ENCODE data around the gene ANGPTL5. TPM values are rescaled to one million over a fixed set of nuclear protein-coding genes. Genes with fewer than 3 reads are reported as not detected.
"Not testable (repeated sequence)": the region's sequence is repeated elsewhere in the genome, so short reads cannot be mapped to it uniquely, and the experiment has no call there.

The ANGPTL5 gene
- total RNA-seq, 2 donors from 2014 or later = not detected

DNA sequence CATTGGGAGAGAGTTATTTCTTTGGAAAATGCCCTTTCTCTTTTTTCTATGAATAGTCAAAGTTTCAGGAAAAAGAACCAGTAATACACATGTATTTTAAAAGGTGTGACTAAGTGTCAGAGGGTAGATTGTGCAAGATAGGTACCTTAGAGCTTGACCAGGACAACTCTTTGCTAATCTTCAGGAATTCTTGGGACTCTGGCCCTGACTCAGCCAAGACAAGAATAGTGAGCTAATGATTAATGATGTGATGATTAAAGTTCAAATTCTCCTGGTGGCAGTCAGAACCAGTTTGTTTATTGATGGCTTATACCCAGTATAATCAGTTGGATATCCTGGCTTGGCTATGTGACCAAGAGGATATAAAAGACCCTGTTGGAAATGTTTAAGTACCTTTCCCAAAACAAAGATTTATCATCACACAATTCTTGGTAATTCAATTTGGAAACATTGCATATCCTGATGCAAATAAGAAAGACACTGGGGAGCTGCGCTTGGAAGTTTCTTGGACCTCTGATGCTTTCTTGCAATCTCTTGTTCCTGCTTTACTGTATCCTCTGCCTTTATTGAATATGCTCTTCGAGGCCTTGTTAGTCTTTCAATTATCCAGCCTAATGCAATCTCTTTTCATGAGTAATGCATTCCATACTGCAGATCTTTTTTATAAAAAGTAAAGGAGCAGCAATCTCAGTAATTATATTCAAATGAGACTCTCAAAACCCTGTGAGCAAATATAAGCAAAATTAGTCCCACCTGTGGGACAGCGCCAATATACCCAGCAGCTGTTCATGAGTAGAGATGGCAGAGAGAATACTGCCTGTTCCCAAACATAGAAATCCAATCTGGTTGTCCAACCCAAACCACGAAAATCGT is 49.5 kb downstream of the ANGPTL5 start:
- ATAC-seq (replicated peaks) = no peak
- Mint-ChIP-seq H3K36me3 (ENCODE audit: low read depth) (no peaks in the 10 kb centered on the region), H3K4me3 (no peak overlapping the region), H3K27ac (no peak overlapping the region), H3K9me3 (no peaks in the 10 kb centered on the region), H3K27me3 (peaks cover 20% of the 10 kb centered on the region), H3K4me1 (no peaks in the 10 kb centered on the region)

DNA sequence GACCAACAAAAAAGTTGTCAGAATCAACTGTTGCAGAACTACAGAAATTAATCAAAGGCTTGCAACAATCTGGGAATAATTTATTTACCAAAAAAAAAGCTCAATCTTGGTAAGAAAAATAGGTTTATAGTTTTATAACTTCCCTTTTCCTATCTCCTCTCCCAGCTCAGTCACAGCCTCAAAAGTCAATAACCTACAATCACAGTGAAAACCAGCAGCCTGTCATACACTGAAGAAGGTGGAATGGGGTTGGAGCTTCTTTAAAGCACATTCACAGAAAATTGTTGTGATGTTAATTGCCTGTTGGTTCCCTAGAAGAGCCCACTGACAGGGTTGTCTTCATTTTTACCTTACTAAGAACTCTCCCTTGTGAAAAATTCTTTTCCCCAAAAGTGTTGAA is 52.2 kb downstream of the ANGPTL5 start:
- H3K4me3 Mint-ChIP-seq = no peak overlapping the region
- H3K9me3 Mint-ChIP-seq = no peaks in the 10 kb centered on the region
- H3K27ac Mint-ChIP-seq = no peak overlapping the region
- no peak for ATAC-seq (replicated peaks)
- H3K36me3 Mint-ChIP-seq (ENCODE audit: low read depth) = no peaks in the 10 kb centered on the region
- no peaks in the 10 kb centered on the region for H3K4me1 Mint-ChIP-seq
- H3K27me3 Mint-ChIP-seq = peaks cover 13% of the 10 kb centered on the region

DNA sequence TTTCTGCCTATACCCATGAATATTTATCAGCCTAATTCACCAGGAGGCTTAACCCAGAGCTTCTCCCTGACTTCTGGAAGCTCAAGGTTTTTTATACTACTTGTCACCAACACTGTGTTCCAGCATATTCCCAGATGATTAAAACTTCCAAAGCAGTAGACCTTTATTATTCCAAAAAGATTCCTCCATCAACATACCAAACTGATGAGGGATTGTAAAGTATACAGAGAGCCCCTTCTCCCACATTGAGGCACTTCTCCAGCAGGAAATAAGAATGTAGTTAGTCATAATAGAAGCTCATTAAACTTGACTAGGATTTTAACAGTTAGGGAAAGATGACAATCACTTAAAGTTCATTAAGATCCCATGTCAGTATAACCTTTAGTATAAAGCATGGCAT is 53.0 kb downstream of the ANGPTL5 start:
- no peak for ATAC-seq (replicated peaks)
- no peaks in the 10 kb centered on the region for H3K9me3 Mint-ChIP-seq
- H3K4me1 Mint-ChIP-seq = no peaks in the 10 kb centered on the region
- no peaks in the 10 kb centered on the region for H3K36me3 Mint-ChIP-seq (ENCODE audit: low read depth)
- peaks cover 9% of the 10 kb centered on the region for H3K27me3 Mint-ChIP-seq
- no peak overlapping the region for H3K27ac Mint-ChIP-seq
- H3K4me3 Mint-ChIP-seq = no peak overlapping the region

DNA sequence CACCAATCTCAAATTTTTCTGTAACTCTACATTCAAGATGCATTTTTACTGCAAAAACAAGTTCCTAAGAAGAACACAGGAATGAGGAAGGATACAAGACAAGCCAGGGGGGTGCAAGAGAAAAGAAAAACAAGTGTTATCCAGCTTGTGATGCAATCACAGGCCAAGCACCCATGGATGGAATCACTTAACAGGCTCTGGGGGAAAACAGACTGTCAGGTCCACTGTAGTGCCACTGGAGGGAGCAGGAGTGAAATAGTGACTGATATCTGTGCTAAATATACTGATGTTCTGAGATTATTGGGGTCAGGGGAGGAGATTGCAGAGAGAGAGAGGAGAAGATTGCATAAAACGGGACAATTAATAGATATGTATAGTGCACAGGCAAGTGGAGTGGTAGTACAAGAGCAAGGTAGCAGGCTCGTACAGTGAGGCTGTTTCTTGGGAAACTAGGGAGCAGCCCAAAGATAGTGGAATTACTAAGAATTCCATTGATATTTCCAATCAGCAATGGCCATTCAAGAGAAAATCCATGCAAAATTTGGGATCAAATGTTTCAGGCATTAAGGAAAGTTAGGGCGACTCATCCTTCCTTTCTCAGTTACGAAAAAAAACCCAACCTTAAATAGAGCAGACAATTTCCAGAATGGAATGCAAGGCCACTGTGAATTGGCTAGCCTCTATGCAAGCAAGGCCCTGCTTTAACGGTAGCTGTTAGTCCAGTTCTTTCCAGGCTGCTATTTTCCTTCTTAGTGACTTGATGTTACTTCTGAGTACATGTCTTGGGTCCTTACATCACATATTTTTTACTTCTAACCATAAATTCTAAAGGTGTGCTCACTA is 53.7 kb downstream of the ANGPTL5 start:
- Mint-ChIP-seq H3K36me3 (ENCODE audit: low read depth) (no peaks in the 10 kb centered on the region), H3K27me3 (peaks cover 8% of the 10 kb centered on the region), H3K4me1 (no peaks in the 10 kb centered on the region), H3K9me3 (no peaks in the 10 kb centered on the region), H3K27ac (no peak overlapping the region), H3K4me3 (no peak overlapping the region)
- no peak for ATAC-seq (replicated peaks)

DNA sequence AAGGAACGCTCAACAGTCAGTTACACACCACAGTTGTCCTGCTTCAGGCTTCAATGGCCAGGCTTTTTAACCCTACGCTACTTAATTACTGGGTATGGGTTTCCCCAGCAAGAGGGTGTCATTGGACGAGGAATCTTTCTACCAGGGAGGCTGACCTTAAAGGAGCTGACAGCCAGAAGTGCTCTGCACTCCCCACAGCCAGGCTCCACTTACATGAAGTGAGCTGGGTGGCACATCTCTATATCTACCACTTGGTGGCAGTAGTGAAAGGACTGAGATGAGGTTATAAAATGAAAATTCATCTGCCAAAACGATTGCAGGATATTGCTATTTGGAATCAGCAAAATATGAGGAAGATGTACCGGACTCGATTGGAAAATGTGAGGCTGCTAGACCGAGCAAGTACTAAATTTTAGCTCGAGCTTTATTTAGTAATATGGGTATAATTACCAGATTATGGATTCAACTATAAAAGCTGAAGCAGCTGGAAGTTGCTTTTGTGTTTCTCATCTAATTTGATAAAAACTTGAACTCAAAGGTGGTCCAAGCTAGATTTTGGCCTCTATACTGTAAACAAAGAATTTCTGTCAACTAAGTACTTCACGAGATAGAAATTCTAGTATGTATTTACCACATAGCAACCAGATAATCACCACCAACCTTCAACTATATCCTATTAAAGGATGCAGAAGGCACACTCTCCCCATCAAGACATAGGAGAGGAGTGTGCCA is 55.5 kb downstream of the ANGPTL5 start:
- H3K9me3 Mint-ChIP-seq = no peaks in the 10 kb centered on the region
- peaks cover 8% of the 10 kb centered on the region for H3K27me3 Mint-ChIP-seq
- no peak overlapping the region for H3K4me3 Mint-ChIP-seq
- no peaks in the 10 kb centered on the region for H3K36me3 Mint-ChIP-seq (ENCODE audit: low read depth)
- H3K27ac Mint-ChIP-seq = no peak overlapping the region
- no peaks in the 10 kb centered on the region for H3K4me1 Mint-ChIP-seq
- peak; percentile 60 for ATAC-seq (replicated peaks)

DNA sequence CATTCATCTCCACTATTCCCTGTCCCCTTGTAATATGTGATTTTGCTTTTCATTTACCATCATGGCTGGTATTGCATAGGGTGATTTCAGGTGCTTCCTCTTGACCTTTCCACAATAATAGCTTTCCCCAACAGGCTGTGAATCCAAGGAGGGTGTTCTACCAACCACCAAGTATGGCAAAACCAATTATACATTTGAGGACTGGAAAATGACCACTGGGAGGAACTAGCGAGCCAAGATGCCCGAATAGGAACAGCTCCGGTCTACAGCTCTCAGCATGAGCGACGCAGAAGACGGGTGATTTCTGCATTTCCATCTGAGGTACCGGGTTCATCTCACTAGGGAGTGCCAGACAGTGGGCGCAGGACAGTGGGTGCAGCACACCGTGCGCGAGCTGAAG is 64.1 kb downstream of the ANGPTL5 start:
- not testable (repeated sequence) for H3K9me3 Mint-ChIP-seq; ATAC-seq (replicated peaks); H3K4me1 Mint-ChIP-seq; H3K27ac Mint-ChIP-seq; H3K36me3 Mint-ChIP-seq (ENCODE audit: low read depth); H3K4me3 Mint-ChIP-seq
- H3K27me3 Mint-ChIP-seq = peaks cover 13% of the 10 kb centered on the region

DNA sequence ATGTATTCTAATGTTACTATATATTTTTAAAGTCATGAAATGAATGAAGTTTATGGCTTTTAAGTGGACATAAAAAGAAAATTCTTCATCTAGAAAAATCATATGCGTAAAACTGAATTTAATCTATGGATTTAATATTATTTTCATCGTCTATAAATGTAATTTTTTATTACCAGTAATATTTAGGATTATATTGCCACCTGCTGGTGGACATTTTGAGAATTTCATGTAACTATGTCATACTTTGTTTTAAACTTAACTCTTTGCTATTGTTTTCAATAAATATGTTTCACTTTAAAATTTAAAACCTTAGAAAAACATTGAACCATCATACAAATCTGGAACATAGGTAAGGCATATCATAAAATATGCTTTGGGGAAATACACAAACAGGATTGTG is 68.1 kb downstream of the ANGPTL5 start:
- H3K4me1 Mint-ChIP-seq = no peaks in the 10 kb centered on the region
- no peak overlapping the region for H3K27ac Mint-ChIP-seq

DNA sequence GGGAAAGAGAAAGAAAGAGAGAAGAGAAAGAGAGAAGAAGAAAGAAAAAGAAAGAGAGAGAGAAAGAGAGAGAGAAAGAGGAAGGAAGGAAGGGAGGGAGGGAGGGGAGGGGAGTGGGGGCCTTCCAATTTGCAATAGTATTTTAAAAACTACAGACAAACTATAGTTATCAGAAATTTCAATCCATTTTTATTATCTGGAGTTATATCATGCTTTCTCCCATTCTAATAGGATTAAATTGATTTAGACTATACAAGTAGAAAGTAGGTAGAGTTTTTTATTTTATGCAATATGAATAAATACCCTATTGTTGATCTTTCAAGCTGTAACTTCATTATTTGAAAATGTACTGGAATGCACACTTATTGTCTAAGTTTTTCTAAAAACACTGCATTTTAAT is 71.7 kb downstream of the ANGPTL5 start:
- ATAC-seq (replicated peaks) = no peak
- Mint-ChIP-seq H3K27ac (no peak overlapping the region), H3K9me3 (no peaks in the 10 kb centered on the region), H3K4me3 (no peak overlapping the region), H3K4me1 (no peaks in the 10 kb centered on the region), H3K36me3 (ENCODE audit: low read depth) (no peaks in the 10 kb centered on the region), H3K27me3 (no peaks in the 10 kb centered on the region)

More for the DNA sequence above, 68.1 kb downstream of the ANGPTL5 start:
- Mint-ChIP-seq H3K27me3 (peaks cover 8% of the 10 kb centered on the region), H3K36me3 (ENCODE audit: low read depth) (no peaks in the 10 kb centered on the region), H3K9me3 (no peaks in the 10 kb centered on the region), H3K4me3 (no peak overlapping the region)
- ATAC-seq (replicated peaks) = no peak

DNA sequence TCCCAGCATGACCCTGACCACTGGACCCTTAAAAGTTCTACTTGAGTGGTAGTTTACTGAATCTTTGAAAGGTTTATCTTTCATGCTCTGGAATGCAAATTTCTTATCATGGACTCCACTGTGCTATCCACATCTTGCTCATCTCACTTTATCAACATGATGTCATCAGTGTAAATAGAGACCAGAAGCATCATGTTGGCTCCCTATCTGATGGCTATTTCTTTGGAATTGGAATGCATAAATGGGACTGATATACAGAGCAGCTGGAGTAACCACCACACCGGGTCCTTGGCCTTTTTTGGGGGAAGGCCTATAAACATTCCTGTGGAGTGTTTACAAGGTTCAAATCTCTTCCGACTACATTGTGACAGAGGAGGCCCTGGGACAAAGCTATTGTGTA is 75.6 kb downstream of the ANGPTL5 start:
- Mint-ChIP-seq H3K36me3 (ENCODE audit: low read depth) (no peaks in the 10 kb centered on the region), H3K27ac (no peak overlapping the region)
- no peak for ATAC-seq (replicated peaks)

More for the DNA sequence above, 75.6 kb downstream of the ANGPTL5 start:
- peaks cover 3% of the 10 kb centered on the region for H3K27me3 Mint-ChIP-seq
- no peaks in the 10 kb centered on the region for H3K9me3 Mint-ChIP-seq
- H3K4me1 Mint-ChIP-seq = no peaks in the 10 kb centered on the region
- H3K4me3 Mint-ChIP-seq = no peak overlapping the region

Other genes starting within 250 kb of the ANGPTL5 start
- 1 to 10 TPM in 1 of 2 donors, under 1 TPM in 1; 0.97 to 1.5 TPM for gene CEP126, start 1.5 kb downstream of the ANGPTL5 start, total RNA-seq
- not detected for gene CFAP300, start 130.9 kb upstream of the ANGPTL5 start, total RNA-seq
- under 1 TPM; 0.30 to 0.98 TPM for gene YAP1, start 193.9 kb upstream of the ANGPTL5 start, total RNA-seq